RCC 7860 (cell line): ENCODE data around the gene ZNF239.
"Not testable (repeated sequence)": the region's sequence is repeated elsewhere in the genome, so short reads cannot be mapped to it uniquely, and the experiment has no call there.

Source experiments
- DNase-seq: peaks from one replicate; pipeline ENCODE4 v3.0.0-alpha.2; 2015; ENCODE audit warnings: low spot score
- FAIRE-seq: peaks from 2 replicates; lab custom pipeline; 2012; peaks lifted over from hg19 to GRCh38; lab: Jason Lieb, UNC

The ZNF239 gene

DNA sequence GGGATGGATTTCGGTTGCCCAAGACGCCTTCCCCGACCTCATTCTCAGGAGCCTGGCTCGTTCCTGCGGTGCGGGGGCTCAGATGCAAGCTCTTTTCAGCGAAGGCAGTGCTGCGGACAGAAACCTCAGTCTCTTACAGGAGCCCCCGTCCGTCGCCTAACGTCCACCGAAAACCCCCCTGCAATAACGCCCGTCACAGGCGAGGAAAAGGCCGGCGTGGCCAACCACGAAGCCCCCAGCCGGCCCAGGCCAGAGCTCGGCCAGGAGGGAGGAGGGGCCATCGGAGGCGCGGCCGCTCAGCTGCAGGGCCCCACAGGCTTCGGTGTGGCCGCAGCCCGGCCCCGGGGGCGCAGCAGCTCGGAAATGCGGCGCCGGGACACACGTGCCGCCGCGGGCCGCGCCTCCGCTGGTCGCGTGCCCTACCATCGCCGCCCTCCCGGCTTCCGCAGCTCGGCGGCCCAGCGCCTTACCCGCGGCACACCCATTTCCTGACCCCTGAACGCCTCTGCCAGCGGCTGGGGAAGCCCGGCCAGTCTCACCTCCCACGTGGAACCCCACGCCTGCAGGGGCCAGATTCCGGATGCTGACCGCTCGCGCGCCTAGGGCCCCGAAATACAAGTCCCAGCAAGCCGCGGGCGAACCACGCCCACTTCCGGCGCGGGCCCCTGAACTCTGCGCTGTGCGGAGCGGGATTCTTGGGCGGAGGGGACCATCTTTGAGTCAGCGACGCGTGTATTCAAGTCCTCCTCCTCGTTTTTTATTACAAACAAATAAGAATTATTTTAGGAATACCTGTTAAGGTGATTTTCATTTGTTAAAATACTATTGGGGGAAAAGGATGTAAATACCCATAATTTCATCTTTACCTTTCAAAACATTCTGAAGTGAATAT lies at the start of gene ZNF239:
Gene ZNF239 (minus strand): TSS at position 616 of the 892 bp plus-strand sequence. CDS start 16,537 bp downstream, outside the sequence.
- DNase-seq: peak; percentile 49
- no peak for FAIRE-seq

GRCh38 chr10:43623351-43623750 lies 48.9 kb upstream of the ZNF239 start:
- DNase-seq: peak; percentile 25
- FAIRE-seq: no peak

GRCh38 chr10:43622038-43622437 lies 47.6 kb upstream of the ZNF239 start:
- DNase-seq: no peak
- FAIRE-seq: no peak

GRCh38 chr10:43619368-43619767 lies 45.0 kb upstream of the ZNF239 start:
- FAIRE-seq: no peak

DNA sequence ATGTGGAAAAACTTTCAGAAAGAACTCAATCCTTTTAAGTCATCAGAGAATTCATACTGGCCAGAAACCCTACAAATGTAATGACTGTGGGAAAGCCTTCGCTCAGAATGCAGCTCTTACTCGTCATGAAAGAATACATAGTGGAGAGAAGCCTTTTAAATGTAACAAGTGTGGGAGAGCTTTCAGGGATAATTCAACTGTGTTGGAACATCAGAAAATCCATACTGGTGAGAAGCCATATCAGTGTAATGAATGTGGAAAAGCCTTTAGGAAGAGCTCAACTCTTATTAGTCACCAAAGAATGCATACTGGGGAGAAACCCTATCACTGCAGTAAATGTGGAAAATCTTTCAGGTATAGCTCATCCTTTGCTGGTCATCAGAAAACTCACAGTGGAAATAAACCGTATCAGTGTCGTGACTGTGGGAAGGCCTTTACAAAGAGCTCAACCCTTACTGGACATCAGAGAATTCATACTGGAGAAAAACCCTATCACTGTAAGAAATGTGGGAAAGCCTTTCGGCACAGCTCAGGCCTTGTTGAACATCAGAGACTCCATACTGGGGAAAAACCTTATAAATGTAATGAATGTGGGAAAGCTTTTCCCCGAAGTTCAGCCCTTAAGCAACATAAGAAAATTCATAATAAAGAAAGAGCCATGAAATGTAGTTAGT lies 42.4 kb upstream of the ZNF239 start:
- no peak for DNase-seq

More at GRCh38 chr10:43619368-43619767, 45.0 kb upstream of the ZNF239 start:
- DNase-seq: no peak

DNA sequence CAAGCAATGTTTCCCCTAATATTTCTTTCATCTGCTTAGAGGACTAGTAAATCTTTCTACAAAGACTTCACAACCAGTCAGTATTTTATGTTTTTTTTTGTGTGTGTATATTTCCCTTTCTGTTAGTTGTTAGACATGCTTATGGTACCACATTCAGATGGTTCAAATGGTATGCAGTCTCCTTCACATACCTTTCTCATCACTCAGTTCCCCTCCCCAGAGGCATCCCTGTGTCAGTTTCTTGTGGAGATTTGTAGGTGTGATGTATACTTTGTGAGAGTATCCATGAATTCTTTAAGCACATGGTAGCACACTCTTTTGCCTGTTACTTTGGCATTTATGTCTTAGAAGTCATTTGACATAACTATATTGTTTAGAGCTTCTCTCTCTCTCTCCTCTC lies 36.2 kb upstream of the ZNF239 start:
- DNase-seq (peak; percentile 30), FAIRE-seq (no peak)

More for the DNA sequence above, 42.4 kb upstream of the ZNF239 start:
- no peak for FAIRE-seq

DNA sequence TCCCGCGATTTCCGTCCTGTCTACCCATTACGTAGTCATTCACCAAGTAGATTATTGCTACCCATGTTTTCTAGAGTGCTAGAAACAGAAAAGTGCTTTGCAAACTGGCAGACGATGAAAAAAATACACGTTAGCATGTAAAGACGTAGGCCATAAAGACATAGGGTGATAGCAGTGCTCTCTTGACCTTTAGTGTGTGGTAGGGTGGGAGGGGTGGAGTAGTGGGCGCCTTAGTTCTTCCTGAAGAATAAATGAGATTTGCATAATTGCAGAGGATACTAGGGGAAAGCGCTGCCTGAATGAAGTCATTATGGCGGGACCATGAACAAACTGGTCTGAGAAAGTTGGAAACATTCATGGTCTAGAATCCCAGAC lies 32.8 kb upstream of the ZNF239 start:
- DNase-seq: no peak
- FAIRE-seq: no peak

GRCh38 chr10:43606323-43607198 lies 32.1 kb upstream of the ZNF239 start, which contains the start of gene ZNF485:
Gene ZNF485, plus strand, starts transcription at chr10:43606438. Its CDS starts 613 bp downstream, at chr10:43607051.
- DNase-seq (peak; percentile 46), FAIRE-seq (no peak)

DNA sequence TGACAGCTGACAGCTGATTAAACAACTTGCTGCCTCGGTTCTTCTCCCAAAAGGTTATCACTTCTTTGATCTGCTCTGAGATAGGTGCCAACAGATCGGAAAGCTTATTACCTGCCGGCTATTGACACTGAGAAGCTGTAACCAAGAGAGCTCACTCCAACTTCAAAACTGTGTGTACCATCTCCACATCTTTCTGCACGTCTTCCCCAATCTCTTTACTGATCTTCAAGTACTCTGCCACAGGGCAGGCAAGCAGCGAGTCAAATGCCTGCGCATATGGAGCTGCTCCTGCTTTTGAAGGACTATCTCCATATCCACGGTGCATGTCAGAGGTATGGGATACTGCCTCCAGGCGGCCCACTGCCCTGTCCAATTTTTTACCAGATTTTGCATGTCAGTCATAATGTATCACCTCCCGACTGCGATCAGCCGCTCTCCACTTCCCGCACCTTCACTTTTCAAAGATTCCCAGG lies 31.5 kb upstream of the ZNF239 start:
- FAIRE-seq (no peak), DNase-seq (no peak)

- not testable (repeated sequence) for DNase-seq, FAIRE-seq
Observed at GRCh38 chr10:43601576-43601975, 27.2 kb upstream of the ZNF239 start.

DNA sequence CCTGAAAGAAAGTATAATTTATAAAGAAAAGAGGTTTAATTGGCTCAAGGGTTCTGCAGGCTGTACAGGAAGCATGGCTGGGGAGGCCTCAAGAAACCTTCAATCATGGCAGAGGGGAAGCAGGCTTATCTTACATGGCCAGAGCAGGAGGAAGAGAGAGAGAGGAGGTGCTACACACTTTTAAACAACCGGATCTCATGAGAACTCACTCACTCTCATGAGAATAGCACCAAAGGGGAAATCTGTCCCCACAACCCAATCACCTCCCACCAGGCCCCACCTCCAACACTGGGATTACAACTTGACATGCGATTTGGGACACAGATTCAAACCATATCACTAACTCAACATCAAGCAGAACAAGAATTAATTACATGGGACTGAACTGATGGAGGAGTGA lies 24.9 kb upstream of the ZNF239 start:
- FAIRE-seq (no peak), DNase-seq (no peak)

- no peak for FAIRE-seq
- no peak for DNase-seq
Observed at GRCh38 chr10:43598446-43598845, 24.0 kb upstream of the ZNF239 start.

GRCh38 chr10:43596546-43596945 lies 22.1 kb upstream of the ZNF239 start:
- DNase-seq (no peak), FAIRE-seq (no peak)

GRCh38 chr10:43595739-43596298 lies 21.4 kb upstream of the ZNF239 start:
- no peak for DNase-seq
- no peak for FAIRE-seq

GRCh38 chr10:43594944-43595589 lies 20.7 kb upstream of the ZNF239 start:
- FAIRE-seq (no peak), DNase-seq (no peak)

DNA sequence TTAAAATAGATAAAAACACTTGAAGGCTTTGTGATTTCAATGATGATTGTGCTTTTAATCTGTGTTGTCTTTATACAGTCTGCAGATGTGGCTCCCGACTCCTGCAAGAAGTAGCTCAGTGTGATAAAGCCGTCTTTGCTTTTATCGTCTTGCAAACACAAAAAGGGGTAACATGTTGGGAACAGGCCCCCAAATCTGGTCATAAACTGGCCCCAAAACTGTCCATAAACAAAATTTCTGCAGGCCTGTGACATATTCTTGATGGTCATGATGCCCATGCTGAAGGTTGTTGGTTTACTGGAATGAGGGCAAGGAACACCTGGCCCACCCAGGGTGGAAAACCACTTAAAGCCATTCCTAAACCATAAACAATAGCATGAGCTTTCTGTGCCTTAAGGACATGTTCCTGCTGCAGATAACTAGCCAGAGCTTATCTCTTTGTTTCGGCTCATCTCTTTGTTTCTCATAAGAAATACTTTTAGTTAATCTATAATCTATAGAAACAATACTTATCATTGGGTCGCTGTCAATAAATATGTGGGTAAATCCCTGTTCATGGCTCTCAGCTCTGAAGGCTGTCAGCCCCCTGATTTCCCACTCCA lies 17.0 kb upstream of the ZNF239 start:
- no peak for DNase-seq
- FAIRE-seq: no peak

GRCh38 chr10:43586730-43587115 lies 12.3 kb upstream of the ZNF239 start:
- not testable (repeated sequence) for DNase-seq, FAIRE-seq

DNA sequence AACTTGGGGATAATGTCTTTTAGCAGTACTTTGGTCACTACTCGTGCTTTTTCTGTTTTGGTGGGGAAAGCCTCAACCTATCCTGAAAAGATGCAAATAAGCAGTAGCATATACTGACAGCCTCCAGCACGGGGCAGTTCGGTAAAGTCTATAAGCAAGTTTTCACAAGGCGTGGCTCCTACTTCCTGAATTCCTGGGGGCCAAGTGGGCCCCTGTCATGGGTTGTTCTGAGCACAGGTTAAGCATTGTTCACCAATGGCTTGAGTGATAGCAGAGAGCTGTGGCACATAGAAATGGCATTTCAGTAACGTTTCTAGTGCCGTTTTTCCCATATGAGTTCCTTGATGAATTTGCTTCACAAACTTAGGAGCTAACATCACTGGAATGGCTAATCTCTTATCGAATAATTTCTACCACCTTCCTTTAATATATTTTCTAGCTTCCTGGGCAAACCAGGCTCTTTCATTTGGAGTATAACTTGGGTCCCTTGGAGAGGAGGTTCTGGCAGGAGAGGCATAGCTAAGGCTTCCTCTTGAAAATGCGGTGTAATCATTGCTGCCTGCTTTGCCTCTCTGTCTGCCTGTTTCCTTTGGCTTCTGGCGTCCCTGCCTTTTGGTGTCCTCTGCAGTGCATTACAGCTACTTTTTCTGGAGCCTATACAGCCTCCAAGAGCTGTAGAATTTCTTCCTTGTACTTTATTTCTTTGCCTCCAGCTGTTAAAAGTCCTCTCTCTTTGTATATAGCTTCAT lies 11.7 kb upstream of the ZNF239 start:
- no peak for FAIRE-seq
- no peak for DNase-seq

- FAIRE-seq (no peak), DNase-seq (no peak)
Observed at GRCh38 chr10:43585046-43585445, 10.6 kb upstream of the ZNF239 start.
